Measurements from ENCODE around the gene COMMD10. TPM values are rescaled to one million over a fixed set of nuclear protein-coding genes. Genes with fewer than 3 reads are reported as not detected.

COMMD10 gene
- total and polyA plus RNA-seq, 2 of the 4 experiments (the other 2 are of a cell fraction) = 12.8 to 20.4 TPM

GRCh38 chr5:116091416-116091815 lies 6.6 kb downstream of the COMMD10 start:
- H3K18ac ChIP-seq (ENCODE audit: low read depth, low read length) = no peak overlapping the region
- no peak overlapping the region for H4K8ac ChIP-seq (ENCODE audit: low read depth in 2 of 2, low read length in 2 of 2)
- no peak overlapping the region for H2AK5ac ChIP-seq (ENCODE audit: low read depth, low read length)
- no peak overlapping the region for H2AFZ ChIP-seq (replicated peaks; ENCODE audit: low read length, poor library complexity)
- TF ChIP-seq RCOR1 (IDR thresholded peaks at IDR 0.05; ENCODE audit: insufficient replicate concordance, low read length) = no peak
- TF ChIP-seq NFE2L2 (IDR thresholded peaks at IDR 0.05; ENCODE audit: low read depth, low read length) = no peak
- no peak for TF ChIP-seq RFX5 (IDR thresholded peaks at IDR 0.05; ENCODE audit: low read depth, low read length)
- TF ChIP-seq MXI1 (IDR thresholded peaks at IDR 0.05; ENCODE audit: borderline replicate concordance, low read depth, low read length) = no peak
- no peak for TF ChIP-seq POLR2A (IDR thresholded peaks at IDR 0.05; ENCODE audit: low read depth, low read length)
- no peak for TF ChIP-seq CHD1 (IDR thresholded peaks at IDR 0.05; ENCODE audit: low read depth, low read length)
- TF ChIP-seq MAFK (IDR thresholded peaks at IDR 0.05; ENCODE audit: low read depth, low read length) = no peak
- TF ChIP-seq FOS (IDR thresholded peaks at IDR 0.05; ENCODE audit: low read depth, low read length) = no peak
- no peak for TF ChIP-seq ELK1 (IDR thresholded peaks at IDR 0.05; ENCODE audit: borderline replicate concordance, low read depth, low read length)
- no peak for TF ChIP-seq MAZ (IDR thresholded peaks at IDR 0.05; ENCODE audit: borderline replicate concordance, low read depth, low read length)
- no peak overlapping the region for H4K91ac ChIP-seq (ENCODE audit: insufficient read depth, low read depth, low read length)
- peaks cover 7% of the 10 kb centered on the region for H3K36me3 ChIP-seq (ENCODE audit: control insufficient read depth, insufficient read depth, low read length)
- no peaks in the 10 kb centered on the region for H3K27me3 ChIP-seq (ENCODE audit: control insufficient read depth, insufficient read depth, low read length)
- no peak overlapping the region for H3K9ac ChIP-seq (ENCODE audit: low read depth, low read length)
- in situ Hi-C loops (cut with MboI; ENCODE audit: low sequenced_read_pairs) = no loop called here
- no peak overlapping the region for H3K14ac ChIP-seq (replicated peaks; ENCODE audit: low read depth, low read length)
- no peak overlapping the region for H2BK120ac ChIP-seq (ENCODE audit: low read depth, low read length)
- no peak overlapping the region for H2BK5ac ChIP-seq (ENCODE audit: low read depth, low read length, poor library complexity, severe bottlenecking)
- no peaks in the 10 kb centered on the region for H3K9me1 ChIP-seq (ENCODE audit: insufficient read depth, low read length)
- H2BK20ac ChIP-seq (ENCODE audit: low read depth, low read length) = no peak overlapping the region
- dilution Hi-C loops (cut with HindIII; ENCODE audit: low sequenced_read_pairs, unreplicated experiment) = no loop called here
- no peak overlapping the region for H3K4ac ChIP-seq (ENCODE audit: low read depth, low read length)
- H2BK15ac ChIP-seq (ENCODE audit: low read depth, low read length) = no peak overlapping the region
- ATAC-seq (ENCODE audit: low read depth) (no peak), DNase-seq (no peak)
- H3K4me3 ChIP-seq (ENCODE audit: insufficient read depth, low read depth, low read length) = no peak overlapping the region
- H3K79me1 ChIP-seq (ENCODE audit: low read depth in 1 of 2, low read length in 2 of 2) = peaks cover 4% of the 10 kb centered on the region in 2 experiments; a peak in 3 of 4 replicates
- ChIA-PET CTCF (no interaction called here), POLR2A (ENCODE audit: unreplicated experiment) (no interaction called here)
- no peak overlapping the region for H3K56ac ChIP-seq (ENCODE audit: extremely low read depth, insufficient read depth, low read length)
- no peaks in the 10 kb centered on the region for H3K9me3 ChIP-seq (ENCODE audit: control insufficient read depth, insufficient read depth, low read length)
- no peaks in the 10 kb centered on the region for H4K20me1 ChIP-seq (ENCODE audit: insufficient read depth, low read length)
- intact Hi-C loops (cut with micrococcal nuclease) = no loop called here
- H4K5ac ChIP-seq (ENCODE audit: low read depth, low read length) = no peak overlapping the region
- H3K4me1 ChIP-seq (ENCODE audit: control insufficient read depth, insufficient read depth, low read length) = no peaks in the 10 kb centered on the region
- H2AK9ac ChIP-seq (replicated peaks; ENCODE audit: low read depth, low read length, poor library complexity) = no peak overlapping the region
- no TSS peak for BruUV-seq (replicated peaks)
- H3K27ac ChIP-seq (ENCODE audit: insufficient read depth, low read length) = no peak overlapping the region
- H3K4me2 ChIP-seq (ENCODE audit: low read depth, low read length) = no peak overlapping the region
- WGBS, 2 experiments (ENCODE audit: extremely low coverage in 2 of 2, insufficient read length in 1 of 2) = no CpG with 5 or more reads among the region's 1 CpG
- no peak overlapping the region for H3K23ac ChIP-seq (ENCODE audit: low read depth, low read length)

Data from IMR-90 (cell line).